ENCODE results near the gene GNG4. TPM values are rescaled to one million over a fixed set of nuclear protein-coding genes. Genes with fewer than 3 reads are reported as not detected.

The GNG4 gene
- total RNA-seq, 1 donor from 2014 or later: 0.12 TPM

- no peak for TF ChIP-seq CTCF (conservative IDR thresholded peaks at IDR 0.05; ENCODE audit: low read depth, low read length)
- no peak for DNase-seq (ENCODE audit: low read depth)
- no peak overlapping the region for H3K4me3 ChIP-seq (ENCODE audit: low read depth, low read length)
Measured at GRCh38 chr1:235679005-235679404, 29.4 kb upstream of the GNG4 start.

GRCh38 chr1:235675152-235675890 is 25.7 kb upstream of the GNG4 start:
- H3K4me3 ChIP-seq (ENCODE audit: low read depth, low read length): no peak overlapping the region
- TF ChIP-seq CTCF (conservative IDR thresholded peaks at IDR 0.05; ENCODE audit: low read depth, low read length): no peak
- DNase-seq (ENCODE audit: low read depth): no peak

GRCh38 chr1:235673981-235674380 is 24.4 kb upstream of the GNG4 start:
- no peak overlapping the region for H3K4me3 ChIP-seq (ENCODE audit: low read depth, low read length)
- TF ChIP-seq CTCF (conservative IDR thresholded peaks at IDR 0.05; ENCODE audit: low read depth, low read length): no peak
- no peak for DNase-seq (ENCODE audit: low read depth)

- no peak for DNase-seq (ENCODE audit: low read depth)
- no peak for TF ChIP-seq CTCF (conservative IDR thresholded peaks at IDR 0.05; ENCODE audit: low read depth, low read length)
- H3K4me3 ChIP-seq (ENCODE audit: low read depth, low read length): no peak overlapping the region
Measured at GRCh38 chr1:235671992-235672391, 22.4 kb upstream of the GNG4 start.

GRCh38 chr1:235670157-235670776 is 20.7 kb upstream of the GNG4 start:
- no peak overlapping the region for H3K4me3 ChIP-seq (ENCODE audit: low read depth, low read length)
- DNase-seq (ENCODE audit: low read depth): no peak
- TF ChIP-seq CTCF (conservative IDR thresholded peaks at IDR 0.05; ENCODE audit: low read depth, low read length): no peak

GRCh38 chr1:235669277-235669676 is 19.7 kb upstream of the GNG4 start:
- no peak overlapping the region for H3K4me3 ChIP-seq (ENCODE audit: low read depth, low read length)
- TF ChIP-seq CTCF (conservative IDR thresholded peaks at IDR 0.05; ENCODE audit: low read depth, low read length): no peak
- DNase-seq (ENCODE audit: low read depth): no peak

GRCh38 chr1:235663628-235664027 is 14.0 kb upstream of the GNG4 start:
- DNase-seq (ENCODE audit: low read depth): no peak
- H3K4me3 ChIP-seq (ENCODE audit: low read depth, low read length): no peak overlapping the region
- TF ChIP-seq CTCF (conservative IDR thresholded peaks at IDR 0.05; ENCODE audit: low read depth, low read length): no peak

Data from epithelial cell of proximal tubule (primary cell).